NCI-H1417 (cell line): ENCODE results near the gene ZIC5.
"Not testable (repeated sequence)": the region's sequence is repeated elsewhere in the genome, so short reads cannot be mapped to it uniquely, and the experiment has no call there.

Experiments
- DNase-seq, 3 experiments: peaks; one replicate each; lab custom pipeline; 2025; lab: John Stamatoyannopoulos, UW

Gene ZIC5

GRCh38 chr13:99960663-99961311 is 10.8 kb downstream of the ZIC5 start:
- DNase-seq = peak in 2 of 3 experiments; percentile 85 to 96

DNA sequence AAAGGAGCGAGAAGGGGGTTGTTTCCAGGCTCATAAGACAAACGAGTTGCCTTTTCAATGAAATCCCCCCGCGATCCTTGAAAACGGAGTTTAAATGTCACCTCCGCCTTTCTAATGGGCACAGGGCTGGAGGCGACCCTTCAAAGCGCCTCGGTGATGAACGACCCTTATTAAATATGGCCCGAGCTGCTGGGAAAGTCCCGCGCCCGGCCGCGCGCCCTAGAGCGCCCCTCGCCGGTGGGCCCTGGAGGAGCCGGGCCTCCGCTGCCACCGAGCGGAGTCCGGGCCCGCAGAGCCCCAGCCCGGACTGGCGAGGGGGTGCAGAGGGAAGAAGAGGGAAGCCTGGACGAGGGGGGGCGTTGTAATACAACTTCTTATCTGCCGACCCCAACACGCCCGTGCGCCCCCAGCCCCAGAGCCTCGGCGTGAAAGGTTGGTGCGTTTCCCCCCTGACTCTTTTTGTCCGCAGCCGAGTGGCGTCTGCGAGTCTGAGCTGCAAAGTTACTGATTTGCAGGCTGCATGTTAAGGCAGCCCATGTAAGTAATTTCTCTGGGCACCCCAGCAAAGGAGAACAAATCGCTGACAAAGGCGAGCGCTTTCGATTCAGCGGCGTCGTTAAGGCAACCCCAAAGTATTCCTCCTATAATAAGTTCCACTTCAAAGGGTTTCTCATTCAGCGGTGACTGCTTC is 11.9 kb downstream of the ZIC5 start:
- DNase-seq = peak; percentile 27 to 88 (median 79)

GRCh38 chr13:99959127-99959539 is 12.4 kb downstream of the ZIC5 start:
- DNase-seq = no peak

GRCh38 chr13:99958406-99959126 is 13.0 kb downstream of the ZIC5 start:
- no peak for DNase-seq

DNA sequence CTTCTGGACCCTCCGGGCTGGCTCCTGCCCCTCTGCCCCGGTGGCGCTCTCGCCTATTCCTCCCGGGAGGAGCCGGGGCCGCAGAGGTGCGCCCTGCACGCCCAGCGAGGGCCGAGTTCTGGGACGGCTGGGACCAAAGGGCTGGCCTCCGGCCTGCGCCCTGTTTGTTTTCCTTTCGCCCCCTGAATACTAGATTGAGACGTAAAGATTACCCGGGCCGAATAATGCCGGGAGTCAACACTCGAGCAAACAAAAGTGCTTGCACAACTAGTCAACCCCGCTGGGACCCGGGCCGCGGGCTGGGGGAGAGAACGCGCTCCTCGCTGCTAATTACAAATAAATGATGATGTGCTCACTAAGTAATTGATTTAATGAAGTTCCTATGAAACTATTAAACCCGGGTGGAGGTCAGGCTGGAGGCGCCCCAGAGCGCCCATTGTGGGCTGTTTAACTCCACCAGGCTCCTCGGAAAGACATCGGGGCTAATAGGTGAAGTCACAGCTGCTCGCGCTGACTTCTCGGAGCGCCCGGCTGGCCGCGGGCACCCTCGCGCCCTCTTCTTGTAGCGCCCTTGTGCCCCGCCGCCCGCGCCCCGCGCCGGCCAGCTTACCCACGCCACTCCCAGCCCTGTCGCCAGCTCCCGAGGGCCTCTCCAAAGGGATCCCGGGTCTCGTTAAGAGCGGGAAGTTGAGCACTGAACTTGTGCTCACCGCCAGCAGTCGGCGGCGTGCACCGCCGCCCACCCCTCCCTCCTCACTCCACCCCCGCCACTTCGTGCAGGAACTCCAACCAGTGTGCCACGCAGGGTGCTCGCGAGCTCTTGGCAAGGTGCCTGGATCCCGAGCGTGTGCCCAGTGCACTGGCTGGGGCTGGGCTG is 14.9 kb downstream of the ZIC5 start:
- DNase-seq = peak in 2 of 3 experiments; percentile 83 to 91

GRCh38 chr13:99955747-99956472 is 15.7 kb downstream of the ZIC5 start:
- peak in 2 of 3 experiments; percentile 83 to 88 for DNase-seq

DNA sequence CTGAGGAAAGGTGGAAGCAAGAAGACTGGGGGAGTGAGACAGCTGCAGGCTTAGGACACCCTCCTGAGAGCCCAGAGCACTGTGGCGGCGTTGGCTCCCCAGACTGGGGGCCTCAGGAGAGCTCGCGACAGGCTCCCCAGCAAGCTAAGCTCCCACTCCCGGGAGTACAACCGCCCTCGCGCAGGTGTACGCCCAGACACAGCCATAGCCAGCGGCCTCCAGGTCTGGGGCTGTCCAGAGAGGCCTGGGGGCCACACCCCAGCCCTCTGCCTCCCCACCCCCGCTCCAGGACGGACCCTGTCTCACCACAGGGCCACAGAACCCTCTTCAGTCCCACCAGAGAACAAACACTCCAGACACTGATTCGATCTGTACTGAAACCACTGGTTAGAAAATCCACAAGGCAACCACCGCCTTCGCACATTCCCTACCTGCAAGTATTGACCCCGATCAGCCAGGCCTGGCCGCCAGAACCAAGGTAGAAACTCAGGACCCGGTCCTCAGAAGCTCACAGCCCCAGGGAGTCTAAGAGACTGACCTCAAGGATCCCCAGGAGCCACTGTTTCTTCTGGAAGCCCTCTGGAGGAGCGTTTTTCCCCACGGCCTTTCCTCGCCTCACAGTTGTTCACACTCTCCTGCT is 16.3 kb downstream of the ZIC5 start:
- DNase-seq = peak in 1 of 3 experiments; percentile 53

GRCh38 chr13:99953138-99953755 is 18.3 kb downstream of the ZIC5 start:
- DNase-seq = no peak

GRCh38 chr13:99951666-99952065 is 19.9 kb downstream of the ZIC5 start:
- DNase-seq = not testable (repeated sequence)

DNA sequence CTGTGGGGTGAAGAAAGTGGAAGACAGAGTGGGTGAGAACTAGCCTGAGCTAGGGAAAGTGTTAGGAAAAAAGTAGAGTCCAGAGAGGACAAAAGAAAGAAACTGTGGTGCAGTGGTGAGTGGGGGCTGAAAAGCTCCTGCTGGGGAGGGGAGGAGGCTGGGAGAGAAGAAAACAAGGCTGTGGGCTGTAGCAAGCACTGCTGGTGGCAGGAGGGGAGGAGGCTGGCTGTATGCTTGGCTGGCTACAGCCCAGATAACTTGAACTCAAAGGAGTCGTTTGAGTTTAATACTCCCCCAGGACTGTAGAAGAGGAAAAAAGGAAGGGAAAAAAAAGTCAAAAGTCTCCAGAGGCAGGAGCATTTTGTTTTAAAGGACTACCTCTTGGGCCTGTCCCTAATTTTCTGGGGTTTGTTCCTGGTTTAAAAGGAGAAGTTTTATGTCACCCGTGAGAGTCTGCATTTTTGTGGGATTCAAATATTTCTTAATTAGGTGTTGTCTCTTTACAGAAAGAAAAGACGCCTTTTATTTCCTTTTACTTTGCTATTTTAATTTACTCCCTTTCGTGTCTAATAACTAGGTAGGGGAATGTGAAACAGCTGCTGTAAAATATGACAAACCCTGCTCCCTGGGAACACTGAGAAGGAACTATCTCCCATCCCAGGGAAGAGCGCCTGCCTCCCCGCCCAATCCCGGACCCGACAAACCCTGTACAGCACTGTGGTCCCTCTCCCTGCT is 21.7 kb downstream of the ZIC5 start:
- DNase-seq = peak in 1 of 3 experiments; percentile 42

GRCh38 chr13:99948907-99949678 is 22.5 kb downstream of the ZIC5 start:
- no peak for DNase-seq

GRCh38 chr13:99948411-99948810 is 23.2 kb downstream of the ZIC5 start:
- no peak for DNase-seq

DNA sequence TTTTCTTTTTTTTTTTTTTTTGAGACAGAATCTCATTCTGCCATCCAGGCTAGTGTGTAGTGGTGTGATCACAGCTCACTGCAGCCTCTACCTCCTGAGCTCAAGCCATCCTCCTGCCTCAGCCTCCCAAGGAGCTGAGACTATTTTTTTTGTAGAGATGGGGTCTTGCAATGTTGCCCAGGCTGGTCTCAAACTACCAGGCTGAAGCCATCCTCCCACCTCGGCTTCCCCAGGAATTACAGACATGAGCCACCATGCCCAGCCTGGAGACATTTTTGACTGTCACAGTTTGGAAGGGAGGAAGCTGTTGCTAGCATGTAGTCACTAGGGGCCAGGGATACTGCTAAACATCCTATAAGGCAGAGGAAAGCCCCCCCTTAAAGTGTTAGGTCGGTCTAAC is 23.9 kb downstream of the ZIC5 start:
- DNase-seq = no peak

DNA sequence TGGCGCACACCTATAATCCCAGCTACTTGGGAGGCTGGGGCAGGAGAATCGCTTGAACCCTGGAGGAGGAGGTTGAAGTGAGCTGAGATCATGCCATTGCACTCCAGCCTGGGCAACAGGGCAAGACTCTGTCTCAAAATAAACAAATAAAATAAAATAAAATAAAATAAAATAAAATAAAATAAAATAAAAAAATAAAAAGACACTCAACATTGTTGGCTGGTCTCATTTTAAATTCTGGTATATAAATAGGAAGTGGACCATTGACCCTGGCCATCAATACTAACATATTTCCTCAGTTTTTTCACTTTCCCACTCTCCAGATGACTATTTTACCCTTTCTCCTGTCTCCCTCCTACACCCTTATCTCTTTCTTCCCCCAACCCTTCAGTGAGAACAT is 26.1 kb downstream of the ZIC5 start:
- not testable (repeated sequence) for DNase-seq

- DNase-seq = no peak
These were observed 27.0 kb downstream of the ZIC5 start for GRCh38 chr13:99944606-99945005.

DNA sequence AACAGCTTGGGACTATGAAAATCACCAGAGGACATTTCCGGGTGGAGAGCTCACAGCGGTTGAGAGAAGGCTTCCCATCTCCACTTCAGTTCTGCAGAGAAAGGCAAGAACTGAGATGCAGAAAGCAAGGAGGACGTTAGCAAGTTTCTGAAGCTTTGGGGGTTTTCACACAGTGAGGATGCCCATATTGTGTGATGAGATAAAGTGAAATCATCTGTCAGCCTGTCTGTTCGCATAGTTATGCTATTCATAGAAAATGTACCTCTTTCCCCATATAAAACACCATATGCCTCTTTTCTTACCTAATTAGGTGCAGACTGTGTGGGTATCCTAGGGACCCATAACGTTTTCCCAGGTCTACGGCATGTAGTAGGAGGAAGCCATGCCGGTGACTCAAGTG is 27.5 kb downstream of the ZIC5 start:
- no peak for DNase-seq

- DNase-seq = no peak
These were observed 29.7 kb downstream of the ZIC5 start for GRCh38 chr13:99941911-99942310.

- peak in 1 of 3 experiments; percentile 39 for DNase-seq
These were observed 30.5 kb downstream of the ZIC5 start for GRCh38 chr13:99941086-99941485.

DNA sequence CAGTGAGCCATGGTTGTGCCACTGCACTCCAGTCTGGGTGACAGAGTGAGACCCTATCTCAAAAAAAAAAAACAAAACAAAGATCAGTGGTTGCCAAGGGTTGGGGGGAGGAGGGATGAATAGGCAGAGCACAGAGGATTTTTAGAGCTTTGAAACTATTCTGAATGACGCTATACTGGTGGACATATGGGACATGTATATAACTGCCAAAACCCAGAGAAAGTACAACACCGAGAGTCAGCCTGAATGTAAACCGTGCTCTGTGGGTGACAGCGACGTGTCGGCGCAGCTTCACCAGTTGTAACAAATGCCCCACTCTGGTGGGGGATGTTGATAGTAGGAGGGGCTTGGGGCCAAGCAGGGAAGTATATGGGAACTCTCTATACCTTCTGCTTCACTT is 32.9 kb downstream of the ZIC5 start:
- no peak for DNase-seq
